ENCODE results near the gene HSPB2.
"Not testable (repeated sequence)": the region's sequence is repeated elsewhere in the genome, so short reads cannot be mapped to it uniquely, and the experiment has no call there.

The HSPB2 gene

DNA sequence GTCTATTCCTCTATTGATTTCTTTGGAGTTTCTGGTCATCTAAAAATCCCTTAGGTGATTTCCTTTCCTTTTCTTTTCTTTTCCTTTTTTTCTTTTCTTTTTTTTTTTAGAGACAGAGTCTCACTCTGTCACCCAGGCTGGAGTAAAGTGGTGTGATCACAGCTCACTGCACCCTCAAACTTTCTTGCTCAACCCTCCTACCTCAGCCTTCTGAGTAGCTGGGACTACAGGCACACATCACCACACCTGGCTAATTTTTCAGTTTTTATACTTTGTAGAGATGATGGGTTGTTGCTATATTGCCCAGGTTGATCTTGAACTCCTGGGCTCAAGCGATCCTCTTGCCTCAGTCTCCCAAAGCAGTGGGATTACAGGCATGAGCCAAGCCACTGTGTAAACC lies 4.2 kb downstream of the HSPB2 start:
- no peak for DNase-seq

DNA sequence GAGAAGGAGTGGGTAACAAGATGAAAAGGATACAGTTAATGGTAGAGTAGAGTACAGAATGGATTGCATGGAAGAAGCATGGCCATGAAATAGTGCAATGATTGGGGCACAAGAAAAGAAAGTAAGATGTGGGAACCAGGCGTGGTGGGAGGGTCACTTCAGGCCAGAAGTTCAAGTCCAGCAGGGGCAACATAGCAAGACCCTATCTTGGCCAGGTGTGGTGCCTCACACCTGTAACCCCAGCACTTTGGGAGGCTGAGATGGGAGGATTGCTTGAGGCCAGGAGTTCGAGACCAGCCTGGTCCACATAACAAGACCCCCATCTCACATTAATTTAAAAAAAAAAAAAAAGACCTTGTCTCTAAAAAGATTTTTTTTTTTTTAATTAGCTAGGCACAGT lies 4.8 kb downstream of the HSPB2 start:
- DNase-seq: no peak

- no peak for DNase-seq
Measured at GRCh38 chr11:111917788-111918187, 5.3 kb downstream of the HSPB2 start.

DNA sequence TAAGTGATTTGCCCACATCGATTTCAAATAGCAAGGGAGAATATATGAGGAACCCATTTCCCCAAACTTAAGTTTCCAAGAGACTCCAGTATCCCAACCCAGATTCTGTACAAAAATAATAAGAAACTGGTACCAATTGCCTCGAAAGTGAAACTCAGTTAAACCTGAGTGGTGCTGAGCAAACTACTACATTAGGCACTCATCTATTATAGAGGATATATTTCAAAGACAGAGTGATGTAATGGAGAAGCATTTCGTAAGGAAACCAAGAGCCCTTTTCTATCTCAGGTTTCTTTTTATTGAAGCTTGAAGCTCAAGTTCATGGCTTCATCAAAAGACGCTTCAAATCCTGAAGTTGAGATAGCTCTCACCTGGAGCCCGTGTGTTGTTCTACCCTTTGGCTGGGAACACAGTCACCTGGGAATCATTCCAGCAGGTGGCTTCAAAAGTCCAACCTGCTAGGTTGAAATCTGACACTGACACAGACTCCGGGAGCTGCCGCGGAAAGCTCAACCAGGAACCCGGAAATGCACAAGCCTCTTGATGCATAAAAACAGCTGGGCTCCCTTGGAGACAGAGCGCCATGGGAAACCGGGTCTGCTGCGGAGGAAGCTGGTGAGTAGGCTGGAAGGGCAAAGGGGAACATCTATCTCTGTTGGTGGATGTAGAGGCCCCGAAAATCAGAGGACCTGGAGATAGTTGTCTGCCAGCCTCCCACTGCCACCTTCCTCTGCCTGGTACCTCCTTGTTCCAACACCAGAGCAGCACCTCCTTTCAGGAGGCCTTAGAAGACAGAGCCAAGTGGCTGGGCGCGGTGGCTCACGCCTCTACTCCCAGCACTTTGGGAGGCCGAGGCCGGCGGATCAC lies 6.1 kb downstream of the HSPB2 start, which contains the start of gene C11orf52:
Gene C11orf52 (plus strand): TSS at position 524 of the 867 bp plus-strand sequence. CDS start 60 bp downstream, at position 584.
- DNase-seq: no peak

- no peak for DNase-seq
Measured at GRCh38 chr11:111920908-111921307, 8.4 kb downstream of the HSPB2 start.

GRCh38 chr11:111921541-111922230 lies 9.2 kb downstream of the HSPB2 start:
- no peak for DNase-seq

DNA sequence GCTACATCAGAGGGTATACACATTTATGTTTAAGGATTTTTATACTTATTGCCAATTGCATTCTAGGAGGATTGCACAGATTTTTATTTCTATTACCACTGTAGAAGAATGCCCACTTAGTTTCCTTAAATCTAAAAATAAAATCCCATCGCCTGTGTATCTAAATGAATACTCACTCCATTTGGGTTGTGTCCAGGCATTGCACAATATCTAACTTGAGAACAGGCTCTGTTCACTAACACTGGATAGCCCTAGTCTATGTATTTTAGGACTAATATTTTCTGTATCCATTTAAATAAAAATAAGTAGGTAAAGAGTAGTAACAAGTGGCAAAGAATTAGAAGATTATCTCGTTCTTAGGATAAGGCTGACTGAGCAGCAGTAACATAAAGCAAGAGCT lies 10.3 kb downstream of the HSPB2 start:
- no peak for DNase-seq

- no peak for DNase-seq
Measured at GRCh38 chr11:111923351-111923788, 10.8 kb downstream of the HSPB2 start.

DNA sequence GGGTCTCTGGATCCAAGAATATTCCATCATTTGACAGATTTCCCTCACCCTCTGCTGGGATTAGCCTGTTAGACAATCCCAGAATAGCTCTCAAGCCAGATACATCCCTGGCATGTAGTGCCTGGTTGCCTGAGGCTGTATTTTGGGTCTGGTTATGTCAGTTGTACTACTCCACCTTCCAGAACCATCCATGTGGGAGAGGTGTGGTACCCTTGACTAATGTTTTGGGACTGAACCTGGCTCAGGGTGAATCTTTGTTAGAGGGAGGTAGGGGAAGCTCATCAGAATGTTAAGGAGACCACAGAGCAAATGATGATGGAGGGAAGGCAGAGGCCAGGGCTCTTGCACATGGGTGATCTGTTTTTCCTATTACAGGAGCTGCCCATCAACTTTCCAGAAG lies 11.4 kb downstream of the HSPB2 start:
- DNase-seq: no peak

DNA sequence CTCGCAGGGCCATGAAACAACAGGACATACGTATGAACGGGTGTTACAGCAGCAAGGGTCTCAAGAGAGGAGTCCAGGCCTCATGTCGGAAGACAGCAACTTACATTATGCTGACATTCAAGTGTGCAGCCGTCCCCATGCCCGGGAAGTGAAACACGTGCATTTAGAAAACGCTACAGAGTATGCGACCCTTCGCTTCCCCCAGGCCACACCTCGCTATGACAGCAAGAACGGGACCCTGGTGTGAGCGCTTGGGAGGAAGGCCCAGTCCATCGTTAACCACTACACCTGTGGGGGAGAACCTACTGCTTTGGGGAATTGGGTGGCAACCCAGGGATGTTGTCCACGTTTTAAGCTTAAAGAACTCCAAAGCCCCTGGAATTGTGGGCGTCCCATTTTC lies 13.4 kb downstream of the HSPB2 start:
- DNase-seq: no peak

DNA sequence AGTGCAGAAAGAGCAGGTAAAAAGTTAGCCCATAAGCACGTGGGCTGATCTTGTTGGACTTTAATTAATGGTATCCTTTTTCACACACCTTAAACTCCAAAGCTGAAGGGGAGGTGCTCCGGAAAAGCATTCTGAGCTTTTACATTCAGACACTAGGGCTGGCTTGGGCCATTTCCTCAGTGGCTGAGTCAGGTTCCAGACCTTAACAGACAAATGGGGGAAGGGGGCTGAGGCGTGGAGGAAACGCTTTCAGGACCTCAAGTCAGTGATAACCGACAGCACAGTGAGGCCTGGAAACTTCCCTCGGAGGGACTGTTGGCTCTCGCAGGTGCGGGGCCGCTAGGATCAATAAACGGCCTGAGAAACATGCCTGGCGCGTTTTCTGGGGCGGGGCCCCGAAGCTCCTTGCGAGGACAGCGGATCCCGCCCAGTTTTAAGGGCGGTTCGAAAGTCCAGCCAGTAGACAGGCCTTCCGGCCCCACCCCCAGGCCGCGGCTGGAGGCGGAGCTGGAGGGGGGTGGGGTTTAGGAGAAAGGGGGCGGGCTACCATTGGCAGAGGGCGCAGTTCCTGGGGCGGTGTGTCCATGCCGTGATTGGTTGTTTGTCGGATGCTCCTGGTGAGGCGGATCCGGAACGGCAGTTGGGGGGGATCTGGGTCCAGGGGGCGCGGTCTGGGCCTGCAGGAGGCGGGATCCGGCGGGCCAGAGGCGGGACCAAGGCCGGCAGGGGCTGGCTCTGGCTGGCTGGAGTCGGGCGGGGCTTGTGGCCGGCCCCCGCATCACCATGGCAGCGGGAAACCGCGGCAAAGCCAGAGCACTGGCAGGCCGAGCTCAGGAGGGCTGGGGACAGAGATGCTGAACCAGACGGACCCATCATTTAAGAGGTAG lies 14.2 kb downstream of the HSPB2 start:
- peak; percentile 97 for DNase-seq

- no peak for DNase-seq
Measured at GRCh38 chr11:111930472-111930871, 17.9 kb downstream of the HSPB2 start.

- DNase-seq: no peak
Measured at GRCh38 chr11:111932611-111932950, 20.0 kb downstream of the HSPB2 start.

GRCh38 chr11:111933176-111933575 lies 20.6 kb downstream of the HSPB2 start:
- DNase-seq: not testable (repeated sequence)

GRCh38 chr11:111933872-111934271 lies 21.3 kb downstream of the HSPB2 start:
- no peak for DNase-seq

GRCh38 chr11:111934306-111934705 lies 21.8 kb downstream of the HSPB2 start:
- no peak for DNase-seq

- DNase-seq: no peak
Measured at GRCh38 chr11:111935317-111936039, 22.9 kb downstream of the HSPB2 start.

GRCh38 chr11:111936040-111936540 lies 23.6 kb downstream of the HSPB2 start:
- no peak for DNase-seq

DNA sequence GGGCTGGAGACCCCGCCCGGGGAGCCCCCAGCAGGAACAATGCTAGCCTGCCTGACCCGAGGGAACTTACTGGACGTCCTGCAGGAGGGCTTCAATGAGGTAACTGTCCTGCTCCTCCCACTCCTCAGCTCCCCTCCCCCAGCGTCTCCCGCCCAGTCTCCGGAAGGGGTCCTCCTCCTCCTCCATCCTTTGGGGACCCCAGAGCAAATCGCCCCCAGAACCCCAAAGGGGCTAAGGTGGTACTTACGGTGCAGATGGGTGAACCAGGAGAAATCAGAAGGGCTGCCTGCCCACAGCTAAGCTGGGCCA lies 24.9 kb downstream of the HSPB2 start:
- no peak for DNase-seq

DNA sequence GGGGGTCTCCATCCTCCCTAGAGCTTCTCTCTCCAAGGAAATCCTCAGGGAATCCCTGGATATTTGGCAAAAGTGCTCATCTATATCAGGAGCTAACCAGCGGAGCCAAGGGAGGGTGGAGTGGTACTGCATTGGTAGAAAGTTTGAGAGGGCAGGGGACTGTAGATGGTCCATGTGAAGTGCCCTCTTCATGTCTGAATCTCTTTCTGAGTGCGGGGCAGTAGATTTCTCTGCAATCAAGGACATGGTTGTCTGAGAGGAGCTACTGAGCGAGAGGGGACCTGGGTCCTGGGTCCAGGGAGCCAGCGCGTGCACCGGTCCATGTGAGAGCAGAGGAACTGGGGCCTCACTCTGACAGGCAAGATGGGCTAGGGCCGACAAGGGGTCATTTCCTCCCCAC lies 25.3 kb downstream of the HSPB2 start:
- DNase-seq: no peak

- peak; percentile 26 for DNase-seq
Measured at GRCh38 chr11:111938687-111939160, 26.2 kb downstream of the HSPB2 start.
